LHCN-M2 (cell line): ENCODE measurements around the gene SLC35F4. TPM values are rescaled to one million over a fixed set of nuclear protein-coding genes. Genes with fewer than 3 reads are reported as not detected.

ENCODE experiments used
- DNase-seq: peaks from one replicate; pipeline ENCODE4 v3.0.0-alpha.2; 2012; ENCODE audit warnings: low read depth
- total RNA-seq: library from RNA; depleted of rRNA; stranded (reverse); fragments of >200 nt; gene quantifications from 2 replicates; pipeline ENCODE4 v1.2.3, GENCODE V29; 2014

Gene SLC35F4
- total RNA-seq, 1 experiment from 2014 or later: not detected

- DNase-seq: no peak
Measured at GRCh38 chr14:57848786-57849185, 17.1 kb downstream of the SLC35F4 start.

GRCh38 chr14:57848353-57848752 lies 17.5 kb downstream of the SLC35F4 start:
- no peak for DNase-seq

GRCh38 chr14:57847706-57848105 lies 18.2 kb downstream of the SLC35F4 start:
- no peak for DNase-seq

GRCh38 chr14:57847096-57847495 lies 18.8 kb downstream of the SLC35F4 start:
- DNase-seq: no peak

DNA sequence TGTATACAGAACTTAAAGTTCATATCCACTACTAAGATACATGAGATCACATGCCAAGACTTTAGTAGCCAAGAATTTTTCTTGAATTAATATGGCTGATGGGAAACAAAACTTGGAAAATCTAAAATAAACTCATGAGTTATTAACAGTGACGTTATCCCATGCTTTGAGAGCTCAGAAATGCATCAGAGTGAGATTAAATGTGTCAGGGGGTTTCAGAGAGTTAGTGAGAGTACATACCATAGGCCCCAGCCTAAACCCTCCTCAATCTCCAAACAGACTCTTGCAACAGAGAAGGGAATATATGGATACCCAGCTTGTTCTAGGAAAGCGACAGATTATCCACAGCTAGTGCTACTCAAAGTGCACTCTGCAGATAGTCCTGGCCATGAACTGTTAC lies 19.3 kb downstream of the SLC35F4 start:
- no peak for DNase-seq

DNA sequence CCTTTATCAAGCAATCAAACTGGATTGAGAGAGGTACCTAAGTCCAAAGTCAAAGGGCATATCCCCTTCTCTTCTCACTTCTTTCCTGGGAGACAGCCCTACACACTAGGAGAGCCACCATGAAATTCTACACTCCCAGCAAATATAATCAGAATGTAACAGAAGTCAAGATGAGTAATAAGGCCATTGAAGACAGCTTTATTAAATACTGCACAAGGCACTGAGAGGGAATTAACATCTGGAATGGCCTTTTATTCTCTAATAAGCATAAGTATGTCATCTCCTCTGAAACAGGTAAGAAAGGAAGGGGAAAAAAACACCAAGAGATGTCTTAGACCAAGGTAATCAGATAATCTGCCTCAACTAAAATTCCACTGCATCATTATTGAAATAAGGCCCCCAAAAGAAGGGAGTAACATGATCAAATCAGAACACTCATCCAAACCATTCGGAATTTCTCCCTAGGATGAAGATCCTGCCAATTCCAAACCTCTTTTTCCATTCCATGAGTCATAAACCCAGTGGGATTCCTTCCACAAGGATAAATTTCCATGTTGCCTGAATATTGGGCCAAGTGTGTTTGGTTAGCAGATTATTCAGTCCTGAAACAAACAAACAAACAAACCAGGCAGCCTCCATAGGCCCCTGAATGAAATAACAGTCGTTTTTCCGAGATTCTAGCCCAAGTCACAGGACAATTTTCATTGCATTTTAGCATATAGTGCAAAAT lies 19.9 kb downstream of the SLC35F4 start:
- DNase-seq: no peak

DNA sequence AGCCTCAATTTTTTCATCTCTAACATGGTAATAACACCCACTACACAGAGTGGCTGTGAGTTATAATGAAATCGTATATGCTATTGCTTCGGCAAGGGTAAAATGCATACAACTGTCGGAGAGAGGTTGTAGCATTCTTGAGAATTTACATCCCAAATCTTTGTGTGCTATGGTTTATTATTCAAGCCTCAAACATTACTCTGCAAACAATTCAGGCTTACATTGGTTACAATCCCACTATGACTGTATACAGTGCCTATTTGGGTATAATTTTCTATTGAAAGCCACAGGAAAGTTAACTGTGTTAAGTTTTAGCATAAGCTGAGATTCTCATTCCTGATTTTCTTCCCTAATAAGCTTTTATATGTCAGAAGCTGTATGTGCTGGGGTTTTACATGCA lies 20.6 kb downstream of the SLC35F4 start:
- DNase-seq: no peak

- DNase-seq: no peak
Measured at GRCh38 chr14:57837267-57837666, 28.6 kb downstream of the SLC35F4 start.

DNA sequence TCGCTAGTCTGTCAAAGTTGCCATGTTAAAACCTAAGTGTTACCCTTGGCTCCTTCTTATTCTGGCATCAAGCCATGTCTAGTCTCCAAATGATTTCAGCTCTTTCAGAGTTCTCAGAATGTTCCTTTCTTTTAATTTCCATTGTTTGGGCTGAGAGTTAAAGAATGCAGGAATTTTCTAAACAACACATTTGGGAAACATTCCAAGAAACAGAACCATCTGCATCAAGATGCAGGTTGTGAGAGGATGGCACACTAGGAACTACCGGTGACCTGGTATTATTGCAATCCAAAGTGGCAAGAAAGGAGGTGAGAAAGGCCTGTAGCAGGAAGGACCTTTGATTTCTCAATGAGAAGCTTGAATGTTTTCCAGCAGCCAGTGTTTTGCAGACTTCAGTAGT lies 30.1 kb downstream of the SLC35F4 start:
- no peak for DNase-seq

DNA sequence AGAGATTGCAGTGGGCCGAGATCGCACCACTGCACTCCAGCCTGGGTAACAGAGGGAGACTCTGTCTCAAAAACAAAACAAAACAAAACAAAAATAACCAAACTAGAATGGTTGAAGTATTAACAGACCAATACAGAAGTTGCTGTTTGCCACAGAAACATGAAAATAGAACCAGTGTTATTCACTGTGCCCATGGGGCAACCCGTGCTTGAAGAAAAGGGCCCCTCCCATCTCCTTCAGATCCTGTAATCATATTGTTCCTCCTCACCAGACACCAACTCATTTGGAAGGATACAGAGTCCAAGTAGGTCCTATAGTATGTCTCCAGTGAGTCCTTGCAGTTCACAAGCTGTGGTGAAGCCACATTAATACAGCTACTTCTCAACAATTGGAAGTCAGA lies 30.9 kb downstream of the SLC35F4 start:
- no peak for DNase-seq

DNA sequence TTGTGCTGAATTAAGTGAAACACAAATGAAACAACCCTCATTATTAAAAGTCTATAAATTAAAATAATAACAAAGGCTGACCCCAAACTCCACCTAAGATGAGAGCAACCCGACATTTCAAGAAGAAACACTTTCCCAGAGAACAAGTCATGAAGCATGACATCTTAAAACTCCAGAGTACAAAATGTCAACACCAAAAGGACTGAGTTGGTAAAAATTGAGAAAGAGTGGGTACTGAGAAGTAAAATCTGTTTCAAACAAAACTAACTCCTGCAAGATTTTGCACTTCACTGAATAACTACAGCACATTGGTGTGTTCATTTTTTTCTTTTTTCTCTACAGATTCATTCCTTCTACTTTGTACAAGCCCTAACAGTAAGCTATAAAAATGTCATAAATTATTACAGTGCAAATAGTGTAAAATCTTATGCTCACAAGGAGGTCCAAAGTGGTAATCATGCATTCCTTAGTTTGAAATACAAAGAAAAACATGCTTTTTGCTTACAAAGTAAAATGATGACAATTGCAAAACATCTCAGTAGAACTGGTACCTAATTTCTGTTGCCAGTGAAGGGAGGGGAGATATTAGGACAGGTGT lies 31.8 kb downstream of the SLC35F4 start:
- no peak for DNase-seq

- DNase-seq: peak; percentile 78
Measured at GRCh38 chr14:57833323-57833722, 32.6 kb downstream of the SLC35F4 start.

GRCh38 chr14:57831981-57832380 lies 33.9 kb downstream of the SLC35F4 start:
- DNase-seq: no peak

- no peak for DNase-seq
Measured at GRCh38 chr14:57828713-57829112, 37.2 kb downstream of the SLC35F4 start.

DNA sequence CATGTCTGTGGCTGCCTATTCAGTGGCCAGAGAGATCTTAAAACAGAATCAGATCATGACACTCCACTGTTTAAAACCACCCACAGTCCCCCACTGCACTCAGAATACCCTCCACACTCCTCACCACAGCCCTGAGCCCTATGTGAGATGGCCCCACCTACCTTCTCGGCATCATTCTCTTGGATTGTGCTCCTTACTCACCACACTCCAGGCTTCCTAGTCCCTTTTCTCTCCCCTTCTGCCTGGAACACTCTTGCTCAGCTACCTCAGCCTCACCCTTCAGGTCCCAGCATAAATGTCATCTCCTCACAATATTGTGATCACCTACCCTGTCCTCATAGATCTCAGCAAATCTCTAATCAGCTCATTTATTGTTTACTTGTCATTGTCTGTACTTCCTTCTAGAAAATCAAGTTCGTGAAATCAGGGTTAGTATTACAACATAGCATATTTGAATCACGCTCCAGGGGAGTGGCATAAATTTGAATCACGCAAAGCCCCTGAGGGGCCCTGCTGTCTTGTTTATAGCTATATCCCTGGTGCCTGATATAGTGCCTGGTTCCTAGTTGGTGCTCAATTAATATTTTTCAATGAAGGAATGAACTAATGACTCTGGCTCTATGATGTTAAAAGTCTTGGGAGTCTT lies 42.8 kb downstream of the SLC35F4 start:
- DNase-seq: no peak

DNA sequence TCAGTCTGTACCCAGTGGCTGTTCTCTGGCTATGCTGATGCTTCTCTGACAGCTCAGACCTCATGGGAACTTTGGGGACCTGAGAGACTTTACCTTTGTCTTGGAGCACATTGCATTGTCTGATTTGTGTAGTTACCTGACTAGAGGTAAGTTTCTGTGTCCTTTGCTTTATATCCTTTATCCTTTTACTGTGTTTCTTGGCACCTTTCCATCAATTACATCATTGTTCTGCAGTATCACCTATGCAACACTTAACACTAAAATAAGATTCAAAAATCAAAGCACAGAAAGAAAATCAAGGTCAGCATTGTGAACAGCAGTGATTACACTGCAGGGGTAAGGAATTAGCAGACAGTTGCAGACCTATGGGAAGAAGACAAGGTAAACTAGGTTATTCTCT lies 43.8 kb downstream of the SLC35F4 start:
- DNase-seq: no peak

DNA sequence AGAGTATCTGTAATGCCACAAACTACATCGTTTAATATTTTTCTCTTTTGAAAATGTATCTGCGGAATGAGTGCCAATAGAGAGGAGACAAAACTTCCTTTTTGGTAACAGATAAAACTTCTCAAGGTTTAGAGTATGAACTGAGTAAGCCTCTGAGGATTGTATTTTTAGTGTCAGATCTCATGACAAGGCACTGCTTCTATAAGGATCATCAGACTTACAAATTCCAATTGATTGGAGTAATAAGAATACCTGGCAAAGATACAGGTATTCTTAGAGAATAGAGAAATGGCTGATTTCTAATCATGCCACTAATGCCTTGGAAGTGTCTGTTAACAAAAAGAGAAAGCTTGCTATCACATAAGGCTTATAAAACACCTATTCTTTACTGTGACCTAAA lies 45.3 kb downstream of the SLC35F4 start:
- DNase-seq: no peak

GRCh38 chr14:57818511-57818910 lies 47.4 kb downstream of the SLC35F4 start:
- DNase-seq: no peak

DNA sequence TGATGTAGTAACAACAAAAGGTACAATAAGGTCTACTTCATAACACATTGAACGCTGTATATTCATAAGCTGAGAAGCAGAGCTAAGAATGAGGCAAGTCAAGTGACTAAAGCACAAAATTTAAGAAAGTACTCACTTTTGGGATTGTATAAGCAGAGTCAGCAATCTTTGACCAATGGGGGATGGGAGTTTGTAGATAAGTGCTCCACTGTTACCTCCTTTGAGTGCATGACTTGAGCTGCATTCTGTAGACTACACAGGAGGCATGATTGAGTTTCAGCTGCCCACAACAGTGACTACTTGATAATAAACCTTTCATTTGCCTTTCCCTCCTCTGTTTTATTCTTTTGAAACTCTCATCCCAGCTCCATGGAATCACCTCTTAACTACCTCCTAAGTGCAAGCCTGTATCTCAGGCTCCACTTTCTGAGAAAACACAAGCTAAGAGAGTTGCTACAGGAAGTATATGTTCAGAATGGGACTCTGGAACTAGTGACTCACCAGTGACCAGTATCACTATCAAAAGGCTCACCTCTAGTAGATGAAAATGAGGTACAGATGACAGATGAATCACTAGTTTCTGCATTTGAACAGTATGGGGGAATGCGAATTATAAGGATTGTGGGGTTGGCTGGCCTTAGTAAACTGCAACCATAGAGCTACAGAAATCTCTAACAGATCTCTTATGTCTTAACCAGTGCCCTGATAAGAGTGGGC lies 49.2 kb downstream of the SLC35F4 start:
- DNase-seq: no peak

DNA sequence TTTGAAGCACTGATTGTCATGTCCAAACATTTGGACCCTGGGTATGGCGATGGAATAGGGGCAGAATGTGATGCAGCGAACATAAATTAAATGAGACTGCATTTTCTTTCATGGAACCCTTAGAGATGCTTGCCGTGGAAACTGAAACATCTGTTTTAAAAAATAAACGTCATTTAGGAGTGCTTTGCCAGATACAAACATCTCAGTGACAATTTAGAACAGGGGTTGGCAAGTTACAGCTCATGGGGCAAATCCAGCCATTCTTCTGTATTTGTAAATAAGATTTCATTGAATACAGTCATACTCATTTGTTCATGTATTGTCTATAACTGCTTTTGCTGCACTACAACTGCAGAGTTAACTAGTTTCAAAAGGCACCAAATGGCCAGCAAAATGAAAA lies 51.2 kb downstream of the SLC35F4 start:
- no peak for DNase-seq

- DNase-seq: no peak
Measured at GRCh38 chr14:57812741-57813140, 53.2 kb downstream of the SLC35F4 start.

DNA sequence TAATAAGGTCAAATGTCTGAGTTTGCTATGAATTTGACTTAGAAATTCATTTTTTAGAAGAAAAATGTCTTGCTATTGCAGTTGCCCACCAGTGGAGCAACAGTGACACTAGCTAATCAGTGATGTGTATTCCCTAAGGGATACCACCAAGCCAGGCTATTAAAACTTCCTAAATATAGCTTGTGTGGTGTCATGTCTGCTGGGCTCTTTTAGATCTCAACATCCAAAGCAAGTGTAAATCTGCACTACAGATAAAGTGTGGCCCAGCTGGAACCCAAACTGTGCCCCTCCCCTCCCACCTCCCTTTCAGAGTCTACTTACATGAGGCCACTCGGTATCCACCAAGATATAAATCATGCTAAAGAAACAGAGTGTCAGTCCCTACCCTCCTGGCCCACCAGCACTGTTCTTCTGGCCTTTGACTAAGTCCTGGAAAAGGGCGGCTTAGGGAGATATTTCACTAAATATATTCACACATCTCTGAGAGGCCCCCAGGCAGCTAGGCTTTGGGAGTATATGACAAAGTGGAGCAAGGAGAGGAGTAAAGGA lies 53.8 kb downstream of the SLC35F4 start:
- DNase-seq: no peak
